Fibroblast of villous mesenchyme (primary cell): ENCODE data around the gene SEC14L3. TPM values are rescaled to one million over a fixed set of nuclear protein-coding genes. Genes with fewer than 3 reads are reported as not detected.

Source experiments
- DNase-seq: peaks from one replicate; pipeline ENCODE4 v3.0.0-alpha.2; 2010; ENCODE audit warnings: low read depth
- H3K4me3 ChIP-seq: 2 replicates; pipeline ENCODE4 v1.5.1; 2011; ENCODE audit warnings: low read depth, mild to moderate bottlenecking, low read length
- CTCF ChIP-seq: IDR thresholded peaks from 2 replicates; pipeline ENCODE4 v1.5.1; 2012; ENCODE audit warnings: low read depth, mild to moderate bottlenecking, low read length; ENCODE audit not compliant: insufficient read depth
- total RNA-seq: library from RNA; depleted of rRNA; stranded (reverse); fragments of >200 nt; gene quantifications from 2 replicates; pipeline ENCODE4 v1.2.3, GENCODE V29; 2012

Gene SEC14L3
- total RNA-seq, result not detected in 2 replicates

GRCh38 chr22:30471616-30472318 is at the start of gene SEC14L3:
Gene SEC14L3 (minus strand): TSS chr22:30472017. CDS start chr22:30471958, 59 bp downstream.
- no peak for DNase-seq
- no peak within 1 kb of the TSS for H3K4me3 ChIP-seq
- no peak for TF ChIP-seq CTCF

GRCh38 chr22:30519842-30520425 is 48.1 kb upstream of the SEC14L3 start:
- no peak overlapping the region for H3K4me3 ChIP-seq
- no peak for DNase-seq
- TF ChIP-seq CTCF, result no peak

- no peak overlapping the region for H3K4me3 ChIP-seq
- TF ChIP-seq CTCF, result no peak
- no peak for DNase-seq
Measured at GRCh38 chr22:30516731-30517130, 44.9 kb upstream of the SEC14L3 start.

- no peak for DNase-seq
- no peak for TF ChIP-seq CTCF
- no peak overlapping the region for H3K4me3 ChIP-seq
Measured at GRCh38 chr22:30516273-30516672, 44.5 kb upstream of the SEC14L3 start.

- H3K4me3 ChIP-seq, result no peak overlapping the region
- DNase-seq, result no peak
- no peak for TF ChIP-seq CTCF
Measured at GRCh38 chr22:30514252-30514651, 42.4 kb upstream of the SEC14L3 start.

GRCh38 chr22:30513462-30513861 is 41.6 kb upstream of the SEC14L3 start:
- DNase-seq, result no peak
- no peak overlapping the region for H3K4me3 ChIP-seq
- no peak for TF ChIP-seq CTCF

- no peak overlapping the region for H3K4me3 ChIP-seq
- no peak for TF ChIP-seq CTCF
- no peak for DNase-seq
Measured at GRCh38 chr22:30511911-30512310, 40.1 kb upstream of the SEC14L3 start.
